ENCODE data around the gene CTNS. TPM values are rescaled to one million over a fixed set of nuclear protein-coding genes. Genes with fewer than 3 reads are reported as not detected.

Gene CTNS
- total RNA-seq, 2 experiments from 2014 or later: 6.4 to 9.3 TPM

DNA sequence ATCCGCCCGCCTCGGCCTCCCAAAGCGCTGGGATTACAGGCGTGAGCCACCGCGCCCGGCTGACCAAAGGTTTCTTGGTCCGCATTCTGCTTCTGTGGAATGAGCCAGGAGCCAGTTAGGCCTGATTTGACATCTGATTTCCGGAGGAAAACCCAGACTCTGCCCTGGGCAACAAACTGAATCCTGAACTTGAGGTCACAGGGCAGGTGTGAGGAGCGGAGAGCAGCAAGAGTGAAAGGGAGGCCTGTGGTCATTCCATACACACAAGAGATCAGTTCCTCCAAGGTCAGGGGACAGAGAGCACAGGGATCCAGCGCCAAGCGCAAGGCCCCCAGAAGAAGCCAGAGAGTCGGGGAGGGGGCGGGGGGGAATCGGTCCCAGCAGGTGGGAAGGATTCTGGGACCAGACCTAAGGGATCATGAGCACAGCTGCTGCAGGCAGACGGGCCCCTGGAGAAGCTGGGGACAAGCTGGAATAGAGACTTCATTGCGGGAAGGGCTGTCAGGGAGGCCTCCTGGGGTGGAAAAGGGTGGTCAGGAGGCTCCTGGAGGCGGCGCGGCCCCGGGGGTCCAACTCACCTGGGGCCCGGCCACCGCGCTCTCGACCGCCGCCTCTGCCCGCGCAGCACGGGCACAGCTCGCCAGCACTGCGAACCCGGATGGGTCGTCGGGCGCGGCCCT, 946 bp upstream of the CTNS start:
- H3K27ac Mint-ChIP-seq: no peak overlapping the region

GRCh38 chr17:3636908-3637373, 381 bp downstream of the CTNS start:
- H3K4me3 Mint-ChIP-seq: peak overlapping the region; percentile 89
- H3K4me1 Mint-ChIP-seq (ENCODE audit: low read depth): peaks cover 35% of the 10 kb centered on the region
- ATAC-seq: no peak
- ChIA-PET CTCF (interaction anchor here (1.1 to 2.7 kb wide), 6 partner anchors 10 to 588 kb away, joined by 3 to 14 read pairs (median 6); no protein-coding TSS in a partner anchor), POLR2A (interaction anchor here (1.5 kb wide), 1 partner anchor 30 kb away, joined by 5 read pairs; no protein-coding TSS in a partner anchor)
- TF ChIP-seq CTCF (IDR thresholded peaks at IDR 0.05): no peak
- H3K9me3 Mint-ChIP-seq: no peaks in the 10 kb centered on the region
- peaks cover 10% of the 10 kb centered on the region for H3K36me3 Mint-ChIP-seq (ENCODE audit: low read depth)
- no peaks in the 10 kb centered on the region for H3K27me3 Mint-ChIP-seq
- peak; percentile 10 for DNase-seq
- intact Hi-C loops (cut with micrococcal nuclease): no loop called here
- no peak overlapping the region for H3K27ac Mint-ChIP-seq

More for the DNA sequence above, 946 bp upstream of the CTNS start:
- ATAC-seq (peak; percentile 20), DNase-seq (no peak)
- intact Hi-C loops (cut with micrococcal nuclease): no loop called here
- H3K27me3 Mint-ChIP-seq: no peaks in the 10 kb centered on the region
- H3K9me3 Mint-ChIP-seq: no peaks in the 10 kb centered on the region
- TF ChIP-seq CTCF (IDR thresholded peaks at IDR 0.05): no peak
- H3K4me3 Mint-ChIP-seq: peak overlapping the region; percentile 89
- POLR2A ChIA-PET: no interaction called here
- peaks cover 31% of the 10 kb centered on the region for H3K4me1 Mint-ChIP-seq (ENCODE audit: low read depth)
- peaks cover 2% of the 10 kb centered on the region for H3K36me3 Mint-ChIP-seq (ENCODE audit: low read depth)
- CTCF ChIA-PET: interaction anchor here (0.7 to 2.7 kb wide), 11 partner anchors 12 to 587 kb away, joined by 3 to 14 read pairs (median 3); no protein-coding TSS in a partner anchor

GRCh38 chr17:3639981-3640596, 3.5 kb downstream of the CTNS start:
- peak overlapping the region; percentile 89 for H3K27ac Mint-ChIP-seq
- CTCF ChIA-PET: interaction anchor here (1.5 kb wide), 1 partner anchor 37 kb away, joined by 5 read pairs; no protein-coding TSS in a partner anchor

DNA sequence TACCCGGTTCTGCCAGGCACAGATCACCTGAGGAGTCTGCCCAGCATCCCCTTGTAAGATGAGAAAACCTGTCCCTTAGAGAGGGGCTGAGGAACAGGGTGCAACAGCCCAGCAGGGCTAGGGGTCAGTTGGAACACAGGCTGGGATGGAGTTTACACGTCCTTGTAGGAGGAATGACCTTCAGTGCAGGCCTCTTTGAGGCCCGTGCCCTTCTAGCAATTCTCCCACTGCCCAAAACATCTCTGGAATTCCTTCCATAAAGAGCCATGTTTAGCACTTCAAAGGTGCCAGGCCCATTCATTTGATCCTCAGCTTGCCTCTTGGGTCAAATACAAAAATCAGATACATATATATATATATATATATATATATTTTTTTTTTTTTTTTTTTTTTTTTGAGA, 4.5 kb downstream of the CTNS start:
- intact Hi-C loops (cut with micrococcal nuclease): no loop called here

More at GRCh38 chr17:3639981-3640596, 3.5 kb downstream of the CTNS start:
- peaks cover 36% of the 10 kb centered on the region for H3K4me1 Mint-ChIP-seq (ENCODE audit: low read depth)
- intact Hi-C loops (cut with micrococcal nuclease): no loop called here
- no peaks in the 10 kb centered on the region for H3K27me3 Mint-ChIP-seq
- POLR2A ChIA-PET: no interaction called here
- peak overlapping the region; percentile 43 for H3K4me3 Mint-ChIP-seq
- TF ChIP-seq CTCF (IDR thresholded peaks at IDR 0.05): no peak
- DNase-seq (peak; percentile 66), ATAC-seq (peak; percentile 18)
- no peaks in the 10 kb centered on the region for H3K9me3 Mint-ChIP-seq
- H3K36me3 Mint-ChIP-seq (ENCODE audit: low read depth): peaks cover 13% of the 10 kb centered on the region

More for the DNA sequence above, 4.5 kb downstream of the CTNS start:
- TF ChIP-seq CTCF (IDR thresholded peaks at IDR 0.05): no peak
- Mint-ChIP-seq H3K27me3 (no peaks in the 10 kb centered on the region), H3K4me3 (no peak overlapping the region), H3K27ac (peak overlapping the region; percentile 89), H3K4me1 (ENCODE audit: low read depth) (peaks cover 38% of the 10 kb centered on the region), H3K36me3 (ENCODE audit: low read depth) (peaks cover 16% of the 10 kb centered on the region), H3K9me3 (no peaks in the 10 kb centered on the region)
- ChIA-PET CTCF (interaction anchor here (1.5 kb wide), 1 partner anchor 38 kb away, joined by 5 read pairs; no protein-coding TSS in a partner anchor), POLR2A (interaction anchor here (0.8 kb wide), 1 partner anchor 17 kb away, joined by 3 read pairs; no protein-coding TSS in a partner anchor)
- DNase-seq (no peak), ATAC-seq (no peak)

Measured in activated CD8-positive, alpha-beta T cell treated with anti-CD3 and anti-CD28 coated beads for 36 hours (primary cell).